H54 (cell line): ENCODE measurements around the gene APLP2.

ENCODE experiments used
- DNase-seq: peaks from one replicate; pipeline ENCODE4 v3.0.0; 2011; ENCODE audit warnings: low spot score, mixed read lengths; ENCODE audit not compliant: insufficient read length
- FAIRE-seq: peaks from 3 replicates; lab custom pipeline; 2011; peaks lifted over from hg19 to GRCh38; lab: Jason Lieb, UNC
- POLR2A ChIP-seq: IDR thresholded peaks from 2 replicates; pipeline ENCODE4 v1.6.1; 2011; ENCODE audit warnings: low read depth, mild to moderate bottlenecking, low read length

The APLP2 gene

GRCh38 chr11:130146796-130147195 is 77.1 kb downstream of the APLP2 start:
- DNase-seq, result no peak
- FAIRE-seq, result no peak
- TF ChIP-seq POLR2A, result no peak

GRCh38 chr11:130148796-130149326 is 79.2 kb downstream of the APLP2 start:
- FAIRE-seq (no peak), DNase-seq (no peak)
- no peak for TF ChIP-seq POLR2A

GRCh38 chr11:130150790-130151189 is 81.1 kb downstream of the APLP2 start:
- no peak for TF ChIP-seq POLR2A
- FAIRE-seq (no peak), DNase-seq (no peak)

GRCh38 chr11:130151196-130151595 is 81.5 kb downstream of the APLP2 start:
- FAIRE-seq (no peak), DNase-seq (no peak)
- TF ChIP-seq POLR2A, result no peak

- peak; percentile 75 for FAIRE-seq
- TF ChIP-seq POLR2A, result no peak
- peak; percentile 85 for DNase-seq
Measured at GRCh38 chr11:130156108-130157022, 86.7 kb downstream of the APLP2 start.

- DNase-seq, result peak; percentile 83
- FAIRE-seq, result peak; percentile 20
- TF ChIP-seq POLR2A, result no peak
Measured at GRCh38 chr11:130157101-130157500, 87.4 kb downstream of the APLP2 start.

- no peak for DNase-seq
- no peak for FAIRE-seq
- TF ChIP-seq POLR2A, result no peak
Measured at GRCh38 chr11:130157840-130158239, 88.1 kb downstream of the APLP2 start.

GRCh38 chr11:130159139-130159538 is 89.4 kb downstream of the APLP2 start:
- DNase-seq (no peak), FAIRE-seq (no peak)
- TF ChIP-seq POLR2A, result no peak

GRCh38 chr11:130159657-130160497 is 90.2 kb downstream of the APLP2 start, which contains the start of gene ST14:
Gene ST14, plus strand, starts transcription at chr11:130159782. Its CDS starts 198 bp downstream, at chr11:130159980.
- TF ChIP-seq POLR2A, result no peak
- no peak for FAIRE-seq
- DNase-seq, result no peak

- TF ChIP-seq POLR2A, result no peak
- FAIRE-seq, result no peak
Measured at GRCh38 chr11:130160498-130161155, 90.9 kb downstream of the APLP2 start.

GRCh38 chr11:130161441-130162145 is 91.9 kb downstream of the APLP2 start:
- TF ChIP-seq POLR2A, result no peak
- FAIRE-seq (no peak), DNase-seq (no peak)

More at GRCh38 chr11:130160498-130161155, 90.9 kb downstream of the APLP2 start:
- no peak for DNase-seq

GRCh38 chr11:130162733-130163132 is 93.0 kb downstream of the APLP2 start:
- DNase-seq (no peak), FAIRE-seq (no peak)
- TF ChIP-seq POLR2A, result no peak
